Adrenal gland (tissue), 12 donors: ENCODE measurements around the gene CLDND1. TPM values are rescaled to one million over a fixed set of nuclear protein-coding genes. Genes with fewer than 3 reads are reported as not detected.

Source experiments
- DNase-seq, 7 donors: peaks; one replicate each; pipeline ENCODE4 v3.0.0-alpha.2; 2019 to 2020
- H3K27ac ChIP-seq, 5 donors: fragments of 200-600 bp; sonication (generic) in 4 of 5; 1 replicate in 3 of 5; 2 replicates in 2 of 5; pipeline versions ENCODE4 v1.5.1 to v1.8.0; 2016 to 2020; ENCODE audit warnings: mild to moderate bottlenecking in 1 of 5
- H3K27me3 ChIP-seq: fragments of 200-600 bp; 2 replicates; pipeline ENCODE4 v1.8.0; 2021
- H3K36me3 ChIP-seq, 2 donors: fragments of 200-600 bp; replicated peaks in 1 of 2; 1 replicate in 1 of 2; 2 replicates in 1 of 2; pipeline versions ENCODE4 v1.5.1 to v1.8.0; 2018 to 2022
- H3K4me1 ChIP-seq, 2 donors: fragments of 200-600 bp; replicated peaks in 1 of 2; 1 replicate in 1 of 2; 2 replicates in 1 of 2; pipeline versions ENCODE4 v1.5.1 to v1.8.0; 2018 to 2021
- H3K4me3 ChIP-seq, 4 donors: fragments of 200-600 bp; sonication (generic) in 3 of 4; one replicate each; pipeline ENCODE4 v1.5.1; 2016 to 2018
- H3K9me3 ChIP-seq, 3 donors: fragments of 200-600 bp; sonication (generic) in 1 of 3; replicated peaks in 1 of 3; 1 replicate in 2 of 3; 2 replicates in 1 of 3; pipeline versions ENCODE4 v1.5.1 to v1.8.0; 2016 to 2021
- POLR2A ChIP-seq, 2 donors: fragments of 450-650 bp; IDR thresholded peaks; one replicate each; pipeline ENCODE4 v1.6.1; 2017; ENCODE audit warnings: antibody characterized with exemption in 2 of 2, mild to moderate bottlenecking in 2 of 2, moderate library complexity in 1 of 2
- WGBS, 4 donors: extraction: QIAGEN DNeasy Blood & Tissue Kit in 2 of 4; methylation state at CpG; one replicate each; pipeline versions ENCODE4 v1.1.5 to v1.1.7; 2013 to 2017; 5-methylcytosine and 5-hydroxymethylcytosine counted together
- intact Hi-C, 2 donors: fragments of 100-400 bp; cut with DNase I; formaldehyde crosslinking; loops; one replicate each; pipeline versions ENCODE4 v1.14.1 to v1.15.0; 2022 to 2023
- polyA plus RNA-seq, 3 donors: library from polyadenylated mRNA; stranded (reverse); fragments of 200-250 nt in 2 of 3; fragments of 350-450 nt in 1 of 3; fragmentation: Illumina TruSeq in 1 of 3; extraction: RNeasy Lipid Tissue Mini Kit (QIAGEN cat#74804) in 1 of 3; gene quantifications; one replicate each; pipeline ENCODE4 v1.2.3, GENCODE V29; 2013 to 2014
- total RNA-seq, 9 donors: library from RNA; depleted of rRNA in 4 of 9; stranded (reverse); fragments of >200 nt in 4 of 9; fragments of 120-200 nt in 1 of 9; fragmentation: NEBNext Ultra II Directional in 1 of 9; extraction: Animal tissue kit (Norgen Biotek cat#: 25700) in 1 of 9; gene quantifications; one replicate each; pipeline versions ENCODE4 v1.1.0 to v1.2.4, GENCODE V29; 2013 to 2023
- TF ChIP-seq, protein P1 (sequence below), 6 experiments: fragments of 450-650 bp in 4 of 6; fragments of 200-600 bp in 2 of 6; sonication (generic) in 1 of 6; IDR thresholded peaks; 1 replicate in 5 of 6; 2 replicates in 1 of 6; pipeline versions ENCODE4 v1.5.1 to v1.8.0; 2016 to 2021; ENCODE audit warnings: antibody characterized with exemption in 6 of 6, mild to moderate bottlenecking in 2 of 6, moderate library complexity in 1 of 6
- donor health status: healthy with polysubstance abuse.
- donor health status: Bipolar disorder and iron deficiency.
- donor health status: DM: yes; HTN: yes; CAD: no.
- donor health status: DM: no; HTN: no; CAD: no.
- donor health status: DM: no; HTN: no; CAD: no.
- donor health status: DM: yes; HTN: yes; CAD: no.

Gene CLDND1
- total and polyA plus RNA-seq, 12 donors, result 45.3 to 112 (median 65.2) TPM

GRCh38 chr3:98514948-98515347, 7.8 kb downstream of the CLDND1 start:
- 92 to 100% (median 100%) methylated on average over 1 of the region's 1 CpG for WGBS, 4 donors
- peaks cover 0 to 29% of the 10 kb centered on the region in 2 donors for H3K36me3 ChIP-seq
- no peaks in the 10 kb centered on the region for H3K9me3 ChIP-seq
- intact Hi-C loops, result no loop called here
- no peak overlapping the region for H3K4me3 ChIP-seq
- no peaks in the 10 kb centered on the region for H3K4me1 ChIP-seq
- no peak overlapping the region for H3K27ac ChIP-seq
- no peaks in the 10 kb centered on the region for H3K27me3 ChIP-seq
- DNase-seq, result no peak
- no peak for TF ChIP-seq POLR2A (IDR thresholded peaks at IDR 0.05)

- no peaks in the 10 kb centered on the region for H3K27me3 ChIP-seq
- 96 to 100% (median 99%) methylated on average over 3 of the region's 3 CpGs for WGBS, 4 donors
- H3K9me3 ChIP-seq, result no peaks in the 10 kb centered on the region
- TF ChIP-seq, protein P1, sequence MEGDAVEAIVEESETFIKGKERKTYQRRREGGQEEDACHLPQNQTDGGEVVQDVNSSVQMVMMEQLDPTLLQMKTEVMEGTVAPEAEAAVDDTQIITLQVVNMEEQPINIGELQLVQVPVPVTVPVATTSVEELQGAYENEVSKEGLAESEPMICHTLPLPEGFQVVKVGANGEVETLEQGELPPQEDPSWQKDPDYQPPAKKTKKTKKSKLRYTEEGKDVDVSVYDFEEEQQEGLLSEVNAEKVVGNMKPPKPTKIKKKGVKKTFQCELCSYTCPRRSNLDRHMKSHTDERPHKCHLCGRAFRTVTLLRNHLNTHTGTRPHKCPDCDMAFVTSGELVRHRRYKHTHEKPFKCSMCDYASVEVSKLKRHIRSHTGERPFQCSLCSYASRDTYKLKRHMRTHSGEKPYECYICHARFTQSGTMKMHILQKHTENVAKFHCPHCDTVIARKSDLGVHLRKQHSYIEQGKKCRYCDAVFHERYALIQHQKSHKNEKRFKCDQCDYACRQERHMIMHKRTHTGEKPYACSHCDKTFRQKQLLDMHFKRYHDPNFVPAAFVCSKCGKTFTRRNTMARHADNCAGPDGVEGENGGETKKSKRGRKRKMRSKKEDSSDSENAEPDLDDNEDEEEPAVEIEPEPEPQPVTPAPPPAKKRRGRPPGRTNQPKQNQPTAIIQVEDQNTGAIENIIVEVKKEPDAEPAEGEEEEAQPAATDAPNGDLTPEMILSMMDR (IDR thresholded peaks at IDR 0.05), result no peak
- TF ChIP-seq POLR2A (IDR thresholded peaks at IDR 0.05), result no peak
- H3K36me3 ChIP-seq, result peaks cover 0 to 26% of the 10 kb centered on the region in 2 donors
- H3K4me1 ChIP-seq, result no peaks in the 10 kb centered on the region
- intact Hi-C loops, result no loop called here
- no peak overlapping the region for H3K4me3 ChIP-seq
- H3K27ac ChIP-seq, result no peak overlapping the region
- DNase-seq, result no peak
These were observed 9.0 kb downstream of the CLDND1 start for GRCh38 chr3:98513736-98514135.

DNA sequence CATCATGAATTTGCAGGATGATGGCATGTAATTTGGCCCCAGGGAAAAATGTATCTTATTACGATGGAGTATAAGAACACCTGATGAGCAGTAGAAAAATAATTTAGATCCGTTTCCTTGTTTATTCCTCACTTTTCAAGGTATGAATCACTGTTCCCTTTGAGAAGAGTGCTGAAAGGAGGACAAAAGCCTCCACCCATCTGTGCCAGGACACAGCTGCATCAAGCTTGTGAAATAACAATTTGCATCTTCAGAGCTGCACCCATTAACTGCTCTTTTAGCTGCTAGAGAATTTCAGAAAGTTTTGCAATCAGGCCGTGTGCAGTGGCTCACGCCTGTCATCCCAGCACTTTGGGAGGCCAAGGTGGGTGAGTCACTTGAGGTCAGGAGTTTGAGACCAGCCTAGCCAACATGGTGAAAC, 9.6 kb downstream of the CLDND1 start:
- Histone ChIP-seq H3K4me3 (no peak overlapping the region), H3K4me1 (no peaks in the 10 kb centered on the region)
- whole genome bisulfite sequencing, 4 donors, result 50 to 69% (median 64%) methylated on average over 3 to 4 of the region's 4 CpGs

GRCh38 chr3:98512576-98512975, 10.1 kb downstream of the CLDND1 start:
- Histone ChIP-seq H3K4me3 (no peak overlapping the region), H3K9me3 (no peaks in the 10 kb centered on the region), H3K27ac (no peak overlapping the region), H3K27me3 (no peaks in the 10 kb centered on the region), H3K36me3 (peaks cover 0 to 21% of the 10 kb centered on the region in 2 donors), H3K4me1 (no peaks in the 10 kb centered on the region)
- TF ChIP-seq, protein P1 (IDR thresholded peaks at IDR 0.05), result no peak
- no peak for TF ChIP-seq POLR2A (IDR thresholded peaks at IDR 0.05)
- WGBS, 4 donors, result 93 to 97% (median 95%) methylated on average over 4 of the region's 4 CpGs
- intact Hi-C loops, result no loop called here
- DNase-seq, result no peak

More for the DNA sequence above, 9.6 kb downstream of the CLDND1 start:
- Histone ChIP-seq H3K27ac (no peak overlapping the region), H3K27me3 (no peaks in the 10 kb centered on the region), H3K9me3 (no peaks in the 10 kb centered on the region), H3K36me3 (peaks cover 0 to 21% of the 10 kb centered on the region in 2 donors)
- DNase-seq, result no peak
- intact Hi-C loops, result no loop called here
- TF ChIP-seq POLR2A (IDR thresholded peaks at IDR 0.05), result no peak

GRCh38 chr3:98508582-98508981, 14.1 kb downstream of the CLDND1 start:
- TF ChIP-seq, protein P1 (IDR thresholded peaks at IDR 0.05), result no peak
- TF ChIP-seq POLR2A (IDR thresholded peaks at IDR 0.05), result no peak
- H3K36me3 ChIP-seq, result no peaks in the 10 kb centered on the region
- H3K4me1 ChIP-seq, result no peaks in the 10 kb centered on the region
- H3K27ac ChIP-seq, result no peak overlapping the region
- DNase-seq, result no peak
- no peaks in the 10 kb centered on the region for H3K27me3 ChIP-seq
- no peak overlapping the region for H3K4me3 ChIP-seq
- intact Hi-C loops, result no loop called here
- no peaks in the 10 kb centered on the region for H3K9me3 ChIP-seq
- WGBS, 4 donors, result 93 to 98% (median 96%) methylated on average over 2 of the region's 2 CpGs
